Liver (tissue), 3 donors: Measurements from ENCODE around the gene HOXB5.

Experiments
- CTCF ChIP-seq: fragments of 150-350 bp; IDR thresholded peaks from 2 replicates; pipeline ENCODE4 v1.5.1; 2017; ENCODE audit warnings: improper control_type of control experiment, low read depth, low read length; ENCODE audit not compliant: missing input control
- RXRA ChIP-seq, 2 donors: IDR thresholded peaks; 2 replicates each; pipeline ENCODE4 v1.6.1; 2017 to 2018; ENCODE audit warnings: antibody characterized with exemption in 2 of 2, mild to moderate bottlenecking in 1 of 2
- donor health status: healthy.
- donor health status: healthy.

GRCh38 chr17:48627623-48628521, 34.3 kb upstream of the HOXB5 start:
- TF ChIP-seq CTCF (no peak), RXRA (IDR thresholded peaks at IDR 0.05) (no peak)
